PC-3 (cell line): Measurements from ENCODE around the gene LPIN1. TPM values are rescaled to one million over a fixed set of nuclear protein-coding genes. Genes with fewer than 3 reads are reported as not detected.
"Not testable (repeated sequence)": the region's sequence is repeated elsewhere in the genome, so short reads cannot be mapped to it uniquely, and the experiment has no call there.

ENCODE experiments used
- ATAC-seq: fragments of 200-7000 bp; cut with Tn5 transposase; 2 replicates; pipeline ENCODE4 v1.9.1; 2020; ENCODE audit warnings: mild to moderate bottlenecking, moderate library complexity
- BruUV-seq: library from RNA; stranded (reverse); fragments of 400-500 nt; replicated peaks from 2 replicates; lab custom pipeline; 2021; lab: Mats Ljungman, UMichigan
- CTCF ChIA-PET: fragments of 300-600 bp; sonication (Branson Sonifier 250); formaldehyde crosslinking; loops from one replicate; lab custom pipeline; 2022; ENCODE audit warnings: antibody characterized with exemption; lab: Charles Lee
- POLR2A ChIA-PET: fragments of 300-600 bp; sonication (Branson Sonifier 250); formaldehyde crosslinking; loops from one replicate; lab custom pipeline; 2022; ENCODE audit warnings: antibody characterized with exemption; ENCODE audit not compliant: unreplicated experiment; lab: Charles Lee
- DNase-seq: peaks from one replicate; pipeline ENCODE4 v3.0.0-alpha.2; 2015
- H2AFZ ChIP-seq: fragments of 300-600 bp; sonication (generic); 2 replicates; pipeline ENCODE4 v1.6.0; 2016; ENCODE audit warnings: antibody characterized with exemption, low read length
- H3F3A ChIP-seq: fragments of 300-600 bp; sonication (generic); one replicate; pipeline ENCODE4 v1.6.0; 2017; ENCODE audit warnings: antibody characterized with exemption, low read length, control low read depth, mild to moderate bottlenecking; ENCODE audit not compliant: unreplicated experiment
- H3K27ac ChIP-seq: fragments of 300-600 bp; sonication (generic); 2 replicates; pipeline ENCODE4 v1.5.1; 2016; ENCODE audit warnings: mild to moderate bottlenecking, low read length
- H3K27me3 ChIP-seq: fragments of 300-600 bp; sonication (generic); 2 replicates; pipeline ENCODE4 v1.6.1; 2016; ENCODE audit warnings: low read length, mixed read lengths
- H3K36me3 ChIP-seq: fragments of 300-600 bp; sonication (generic); 2 replicates; pipeline ENCODE4 v1.6.1; 2016; ENCODE audit warnings: low read depth, mixed run types, low read length, mixed read lengths
- H3K4me1 ChIP-seq: fragments of 300-600 bp; sonication (generic); 2 replicates; pipeline ENCODE4 v1.5.1; 2016; ENCODE audit warnings: low read length; ENCODE audit not compliant: insufficient read depth
- H3K4me2 ChIP-seq: fragments of 300-600 bp; sonication (generic); 2 replicates; pipeline ENCODE4 v1.6.0; 2016; ENCODE audit warnings: low read length
- H3K4me3 ChIP-seq: fragments of 300-600 bp; sonication (generic); 2 replicates; pipeline ENCODE4 v1.5.1; 2016; ENCODE audit warnings: mild to moderate bottlenecking, low read length, mixed read lengths
- H3K79me2 ChIP-seq: fragments of 300-600 bp; sonication (generic); 2 replicates; pipeline ENCODE4 v1.6.1; 2017; ENCODE audit warnings: low read length, mixed read lengths
- H3K9ac ChIP-seq: fragments of 300-600 bp; sonication (generic); 2 replicates; pipeline ENCODE4 v1.6.0; 2016; ENCODE audit warnings: mild to moderate bottlenecking, low read length
- H3K9me2 ChIP-seq: fragments of 300-600 bp; sonication (generic); replicated peaks from 2 replicates; pipeline ENCODE4 v1.6.1; 2016; ENCODE audit warnings: mixed run types, low read length, mixed read lengths
- H3K9me3 ChIP-seq: fragments of 300-600 bp; sonication (generic); 2 replicates; pipeline ENCODE4 v1.6.1; 2016; ENCODE audit warnings: low read length, mixed read lengths
- H4K20me1 ChIP-seq: fragments of 300-600 bp; sonication (generic); 2 replicates; pipeline ENCODE4 v1.6.1; 2016; ENCODE audit warnings: low read length, mixed read lengths
- CTCF ChIP-seq: fragments of 300-600 bp; sonication (generic); conservative IDR thresholded peaks from 2 replicates; pipeline ENCODE4 v1.5.1; 2017; ENCODE audit warnings: antibody characterized with exemption, low read depth, mild to moderate bottlenecking, low read length
- EZH2 ChIP-seq: fragments of 300-600 bp; sonication (generic); IDR thresholded peaks from one replicate; pipeline ENCODE4 v1.6.1; 2017; ENCODE audit warnings: antibody characterized with exemption, mild to moderate bottlenecking, low read length; ENCODE audit not compliant: unreplicated experiment
- EZH2phosphoT487 ChIP-seq: fragments of 300-600 bp; sonication (generic); IDR thresholded peaks from 2 replicates; pipeline ENCODE4 v1.6.1; 2018; ENCODE audit warnings: mild to moderate bottlenecking, antibody characterized with exemption, low read length, borderline replicate concordance
- intact Hi-C: fragments of 100-400 bp; cut with micrococcal nuclease; formaldehyde crosslinking; loops from 2 replicates; pipeline ENCODE4 v1.9.0; 2023
- total RNA-seq: library from RNA; depleted of rRNA; stranded (reverse); fragments of >200 nt; gene quantifications from 2 replicates; pipeline ENCODE4 v1.2.3, GENCODE V29; 2014

LPIN1 gene
- total RNA-seq, 1 experiment from 2014 or later = 40.9 TPM

- no peaks in the 10 kb centered on the region for H3K9me2 ChIP-seq
- H3F3A ChIP-seq = no peaks in the 10 kb centered on the region
- no peaks in the 10 kb centered on the region; the same call in 1 of the 2 replicates for H3K4me1 ChIP-seq
- no peak overlapping the region for H3K4me2 ChIP-seq
- no peak for ATAC-seq
- H4K20me1 ChIP-seq = no peaks in the 10 kb centered on the region
- H3K27ac ChIP-seq = no peak overlapping the region
- TF ChIP-seq EZH2 (no peak), CTCF (no peak), EZH2phosphoT487 (no peak)
- no peak for DNase-seq
- no peak overlapping the region for H2AFZ ChIP-seq
- H3K79me2 ChIP-seq = no peaks in the 10 kb centered on the region
- BruUV-seq = no TSS peak
- H3K27me3 ChIP-seq = no peaks in the 10 kb centered on the region
- CTCF ChIA-PET = no interaction called here
- intact Hi-C loops = no loop called here
- H3K4me3 ChIP-seq = no peak overlapping the region
- no peaks in the 10 kb centered on the region for H3K36me3 ChIP-seq
- no peak overlapping the region for H3K9ac ChIP-seq
- POLR2A ChIA-PET = no interaction called here
- H3K9me3 ChIP-seq = no peaks in the 10 kb centered on the region
Measured at GRCh38 chr2:11724151-11724550, 22.3 kb upstream of the LPIN1 start.

DNA sequence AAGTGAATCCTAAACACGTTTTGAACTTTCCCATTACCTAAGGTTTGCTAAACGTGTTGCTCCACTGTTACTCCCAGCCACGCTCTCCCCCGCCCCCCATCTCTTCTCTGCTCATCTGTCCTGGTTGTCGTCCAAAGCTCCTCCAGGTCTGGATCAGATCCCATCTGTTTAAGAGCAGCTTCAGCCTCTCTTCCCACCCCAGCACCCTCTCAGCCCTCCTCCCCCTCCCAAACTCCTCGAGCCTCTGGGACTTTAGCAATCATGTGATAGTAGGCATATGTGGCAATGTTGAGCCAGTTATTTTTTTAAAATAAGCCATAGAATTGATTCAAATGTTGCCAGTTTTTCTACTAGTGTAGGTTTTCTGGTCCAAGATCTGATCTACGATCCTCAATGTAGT lies 20.0 kb upstream of the LPIN1 start:
- Histone ChIP-seq H2AFZ (no peak overlapping the region), H3F3A (no peaks in the 10 kb centered on the region), H3K27ac (no peak overlapping the region), H4K20me1 (no peaks in the 10 kb centered on the region), H3K79me2 (no peaks in the 10 kb centered on the region), H3K9ac (no peak overlapping the region), H3K4me1 (no peaks in the 10 kb centered on the region), H3K9me2 (no peaks in the 10 kb centered on the region), H3K9me3 (no peaks in the 10 kb centered on the region), H3K36me3 (no peaks in the 10 kb centered on the region), H3K27me3 (no peaks in the 10 kb centered on the region), H3K4me3 (no peak overlapping the region), H3K4me2 (no peak overlapping the region)
- ATAC-seq (no peak), DNase-seq (no peak)
- intact Hi-C loops = no loop called here
- no peak for TF ChIP-seq EZH2phosphoT487
- no TSS peak for BruUV-seq
- ChIA-PET POLR2A (no interaction called here), CTCF (no interaction called here)

- no peak overlapping the region for H3K9ac ChIP-seq
- no peaks in the 10 kb centered on the region for H3K79me2 ChIP-seq
- TF ChIP-seq CTCF = no peak
- TF ChIP-seq EZH2phosphoT487 = no peak
- no peak for TF ChIP-seq EZH2
- H3K4me2 ChIP-seq = no peak overlapping the region
- H3K9me2 ChIP-seq = no peaks in the 10 kb centered on the region
- no peaks in the 10 kb centered on the region for H4K20me1 ChIP-seq
- H3K4me3 ChIP-seq = no peak overlapping the region
- peaks cover 12% of the 10 kb centered on the region for H3K4me1 ChIP-seq
- ATAC-seq (no peak), DNase-seq (no peak)
- no peaks in the 10 kb centered on the region for H3F3A ChIP-seq
- intact Hi-C loops = no loop called here
- no peak overlapping the region for H2AFZ ChIP-seq
- no peak overlapping the region for H3K27ac ChIP-seq
- CTCF ChIA-PET = no interaction called here
- POLR2A ChIA-PET = no interaction called here
- H3K36me3 ChIP-seq = no peaks in the 10 kb centered on the region
- no TSS peak for BruUV-seq
- no peaks in the 10 kb centered on the region for H3K9me3 ChIP-seq
- H3K27me3 ChIP-seq = no peaks in the 10 kb centered on the region
Measured at GRCh38 chr2:11729362-11730212, 16.8 kb upstream of the LPIN1 start.

GRCh38 chr2:11731214-11731984 lies 15.0 kb upstream of the LPIN1 start:
- peaks cover 12% of the 10 kb centered on the region for H3K4me1 ChIP-seq
- H3K4me3 ChIP-seq, H2AFZ ChIP-seq, H3K9me2 ChIP-seq, H3F3A ChIP-seq, POLR2A ChIA-PET, H3K9me3 ChIP-seq, CTCF ChIA-PET, H3K27ac ChIP-seq, H3K9ac ChIP-seq, H3K79me2 ChIP-seq, H3K27me3 ChIP-seq, H3K4me2 ChIP-seq, H4K20me1 ChIP-seq, intact Hi-C loops, H3K36me3 ChIP-seq, BruUV-seq: not testable (repeated sequence)
- peak; percentile 58 for ATAC-seq
- peak; percentile 59 for DNase-seq
